HG03159 (cell line): Measurements from ENCODE around the gene PTPRZ1.

Source experiments
- ATAC-seq: cut with Tn5 transposase; IDR thresholded peaks from one replicate; pipeline ENCODE4 v1.9.1; 2021; ENCODE audit warnings: mild to moderate bottlenecking, moderate library complexity; ENCODE audit not compliant: unreplicated experiment

PTPRZ1 gene

GRCh38 chr7:122100021-122100420, 227.1 kb downstream of the PTPRZ1 start:
- no peak for ATAC-seq

- ATAC-seq: no peak
Measured at GRCh38 chr7:122103064-122103463, 230.1 kb downstream of the PTPRZ1 start.
